HL-60 (cell line): Measurements from ENCODE around the gene SNX3.

Experiments used
- DNase-seq, 2 experiments: peaks; one replicate each; pipeline ENCODE4 v3.0.0-alpha.2; 2010 to 2020; ENCODE audit warnings: low read depth in 1 of 2, low spot score in 1 of 2
- H3K27ac ChIP-seq: fragments of 250-450 bp; sonication (Bioruptor Pico); replicated peaks from 2 replicates; pipeline ENCODE4 v1.5.1; 2020; ENCODE audit warnings: mild to moderate bottlenecking, moderate library complexity
- H3K27me3 ChIP-seq: fragments of 250-450 bp; sonication (Bioruptor Pico); 2 replicates; pipeline ENCODE4 v1.5.1; 2021; ENCODE audit warnings: mild to moderate bottlenecking, moderate library complexity; ENCODE audit not compliant: insufficient read depth, poor library complexity, severe bottlenecking
- H3K4me3 ChIP-seq: replicated peaks from 2 replicates; pipeline ENCODE4 v1.5.1; 2011; ENCODE audit warnings: mild to moderate bottlenecking, control low read depth, low read length; ENCODE audit not compliant: insufficient read depth
- GABPA ChIP-seq: IDR thresholded peaks from 2 replicates; pipeline ENCODE4 v1.6.1; 2012; ENCODE audit warnings: low read depth
- POLR2AphosphoS5 ChIP-seq: IDR thresholded peaks from 2 replicates; pipeline ENCODE4 v1.6.1; 2012; ENCODE audit warnings: low read depth
- SPI1 ChIP-seq: IDR thresholded peaks from 2 replicates; pipeline ENCODE4 v1.6.1; 2012; ENCODE audit warnings: low read depth, mild to moderate bottlenecking, borderline replicate concordance
- TF ChIP-seq, protein P1 (sequence below): IDR thresholded peaks from one replicate; pipeline ENCODE4 v1.5.1; 2011; ENCODE audit warnings: low read length, control low read depth, inconsistent platforms; ENCODE audit not compliant: insufficient read depth
- TF ChIP-seq, protein P2 (sequence below): IDR thresholded peaks from 2 replicates; pipeline ENCODE4 v1.6.1; 2012; ENCODE audit warnings: low read depth; ENCODE audit not compliant: insufficient replicate concordance

Gene SNX3

DNA sequence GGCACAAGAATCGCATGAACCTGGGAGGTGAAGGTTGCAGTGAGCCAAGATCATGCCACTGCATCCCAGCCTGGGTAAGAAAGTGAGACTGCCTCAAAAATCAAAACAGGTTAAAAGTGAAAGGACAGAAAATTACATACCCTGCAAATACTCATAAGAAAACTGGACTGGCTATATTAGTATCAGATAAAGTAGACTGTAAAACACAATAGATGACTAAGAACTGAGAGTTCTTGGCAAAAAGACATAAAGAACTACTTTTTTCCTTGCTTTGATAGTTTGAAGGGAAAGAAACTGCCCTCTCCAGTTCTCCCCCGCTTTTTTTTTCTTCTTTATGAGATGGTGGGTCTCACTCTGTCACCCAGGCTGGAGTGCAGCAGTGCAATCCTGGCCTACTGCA, 17.0 kb downstream of the SNX3 start:
- Histone ChIP-seq H3K4me3 (no peak overlapping the region), H3K27ac (no peak overlapping the region), H3K27me3 (no peaks in the 10 kb centered on the region)
- no peak for DNase-seq
- TF ChIP-seq, protein P1, sequence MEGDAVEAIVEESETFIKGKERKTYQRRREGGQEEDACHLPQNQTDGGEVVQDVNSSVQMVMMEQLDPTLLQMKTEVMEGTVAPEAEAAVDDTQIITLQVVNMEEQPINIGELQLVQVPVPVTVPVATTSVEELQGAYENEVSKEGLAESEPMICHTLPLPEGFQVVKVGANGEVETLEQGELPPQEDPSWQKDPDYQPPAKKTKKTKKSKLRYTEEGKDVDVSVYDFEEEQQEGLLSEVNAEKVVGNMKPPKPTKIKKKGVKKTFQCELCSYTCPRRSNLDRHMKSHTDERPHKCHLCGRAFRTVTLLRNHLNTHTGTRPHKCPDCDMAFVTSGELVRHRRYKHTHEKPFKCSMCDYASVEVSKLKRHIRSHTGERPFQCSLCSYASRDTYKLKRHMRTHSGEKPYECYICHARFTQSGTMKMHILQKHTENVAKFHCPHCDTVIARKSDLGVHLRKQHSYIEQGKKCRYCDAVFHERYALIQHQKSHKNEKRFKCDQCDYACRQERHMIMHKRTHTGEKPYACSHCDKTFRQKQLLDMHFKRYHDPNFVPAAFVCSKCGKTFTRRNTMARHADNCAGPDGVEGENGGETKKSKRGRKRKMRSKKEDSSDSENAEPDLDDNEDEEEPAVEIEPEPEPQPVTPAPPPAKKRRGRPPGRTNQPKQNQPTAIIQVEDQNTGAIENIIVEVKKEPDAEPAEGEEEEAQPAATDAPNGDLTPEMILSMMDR: no peak
- TF ChIP-seq GABPA: no peak
- no peak for TF ChIP-seq POLR2AphosphoS5
- TF ChIP-seq SPI1: no peak
- TF ChIP-seq, protein P2, sequence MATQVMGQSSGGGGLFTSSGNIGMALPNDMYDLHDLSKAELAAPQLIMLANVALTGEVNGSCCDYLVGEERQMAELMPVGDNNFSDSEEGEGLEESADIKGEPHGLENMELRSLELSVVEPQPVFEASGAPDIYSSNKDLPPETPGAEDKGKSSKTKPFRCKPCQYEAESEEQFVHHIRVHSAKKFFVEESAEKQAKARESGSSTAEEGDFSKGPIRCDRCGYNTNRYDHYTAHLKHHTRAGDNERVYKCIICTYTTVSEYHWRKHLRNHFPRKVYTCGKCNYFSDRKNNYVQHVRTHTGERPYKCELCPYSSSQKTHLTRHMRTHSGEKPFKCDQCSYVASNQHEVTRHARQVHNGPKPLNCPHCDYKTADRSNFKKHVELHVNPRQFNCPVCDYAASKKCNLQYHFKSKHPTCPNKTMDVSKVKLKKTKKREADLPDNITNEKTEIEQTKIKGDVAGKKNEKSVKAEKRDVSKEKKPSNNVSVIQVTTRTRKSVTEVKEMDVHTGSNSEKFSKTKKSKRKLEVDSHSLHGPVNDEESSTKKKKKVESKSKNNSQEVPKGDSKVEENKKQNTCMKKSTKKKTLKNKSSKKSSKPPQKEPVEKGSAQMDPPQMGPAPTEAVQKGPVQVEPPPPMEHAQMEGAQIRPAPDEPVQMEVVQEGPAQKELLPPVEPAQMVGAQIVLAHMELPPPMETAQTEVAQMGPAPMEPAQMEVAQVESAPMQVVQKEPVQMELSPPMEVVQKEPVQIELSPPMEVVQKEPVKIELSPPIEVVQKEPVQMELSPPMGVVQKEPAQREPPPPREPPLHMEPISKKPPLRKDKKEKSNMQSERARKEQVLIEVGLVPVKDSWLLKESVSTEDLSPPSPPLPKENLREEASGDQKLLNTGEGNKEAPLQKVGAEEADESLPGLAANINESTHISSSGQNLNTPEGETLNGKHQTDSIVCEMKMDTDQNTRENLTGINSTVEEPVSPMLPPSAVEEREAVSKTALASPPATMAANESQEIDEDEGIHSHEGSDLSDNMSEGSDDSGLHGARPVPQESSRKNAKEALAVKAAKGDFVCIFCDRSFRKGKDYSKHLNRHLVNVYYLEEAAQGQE: no peak

DNA sequence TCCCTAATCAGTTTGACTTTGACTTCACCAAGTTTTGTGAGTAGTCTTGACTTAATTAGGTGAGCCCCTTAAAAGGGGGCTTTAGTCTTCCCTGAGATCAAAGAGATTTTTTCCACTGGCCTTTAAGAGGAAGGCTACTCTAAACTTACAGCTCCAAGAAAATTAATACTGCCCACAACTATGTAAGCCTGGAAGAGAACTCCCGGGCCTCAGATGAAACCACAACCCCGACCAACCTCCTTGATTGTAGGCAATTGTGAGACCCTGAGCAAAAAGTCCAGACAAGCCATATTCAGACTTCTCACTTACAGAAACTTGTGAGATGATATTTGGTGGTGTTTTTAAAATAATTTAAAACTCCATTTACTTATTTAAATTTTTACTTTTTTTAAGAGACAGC, 18.1 kb downstream of the SNX3 start:
- Histone ChIP-seq H3K27ac (no peak overlapping the region), H3K27me3 (no peaks in the 10 kb centered on the region), H3K4me3 (no peak overlapping the region)
- TF ChIP-seq, protein P2: no peak
- TF ChIP-seq GABPA: no peak
- no peak for TF ChIP-seq POLR2AphosphoS5
- TF ChIP-seq, protein P1: no peak
- no peak for TF ChIP-seq SPI1
- no peak for DNase-seq

DNA sequence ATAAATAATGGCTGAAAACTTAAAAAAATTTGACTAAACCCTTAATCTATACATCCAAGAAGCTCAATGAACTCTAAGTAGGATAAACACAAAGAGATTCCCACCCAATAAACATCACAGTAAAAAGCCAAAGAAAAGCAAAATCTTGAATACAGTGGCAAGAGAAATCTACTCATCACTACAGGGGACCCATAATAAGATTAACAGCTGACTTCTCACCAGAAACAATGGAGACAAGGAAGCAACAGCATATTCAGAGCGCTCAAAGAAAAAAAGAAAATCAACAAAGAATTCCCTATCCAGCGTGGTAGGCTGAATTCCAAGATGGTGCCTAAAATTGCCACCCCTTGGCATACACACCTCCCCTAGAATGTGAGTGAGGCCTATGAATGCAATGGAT, 18.6 kb downstream of the SNX3 start:
- TF ChIP-seq SPI1: no peak
- no peak for TF ChIP-seq POLR2AphosphoS5
- TF ChIP-seq GABPA: no peak
- TF ChIP-seq, protein P1: no peak
- TF ChIP-seq, protein P2: no peak
- DNase-seq: no peak
- Histone ChIP-seq H3K27me3 (no peaks in the 10 kb centered on the region), H3K27ac (no peak overlapping the region), H3K4me3 (no peak overlapping the region)
